ENCODE measurements around the gene OSBPL10.

OSBPL10 gene

GRCh38 chr3:31890742-31891469 is 90.2 kb downstream of the OSBPL10 start:
- Mint-ChIP-seq H3K4me1 (peaks cover 14% of the 10 kb centered on the region), H3K36me3 (ENCODE audit: low read depth) (peaks cover 6% of the 10 kb centered on the region), H3K27me3 (ENCODE audit: low read depth, poor library complexity) (no peaks in the 10 kb centered on the region), H3K4me3 (no peak overlapping the region), H3K9me3 (peaks cover 17% of the 10 kb centered on the region), H3K27ac (no peak overlapping the region)
- no peak for TF ChIP-seq CTCF (IDR thresholded peaks at IDR 0.05)
- no peak for DNase-seq

GRCh38 chr3:31890007-31890406 is 91.1 kb downstream of the OSBPL10 start:
- Mint-ChIP-seq H3K36me3 (ENCODE audit: low read depth) (peaks cover 6% of the 10 kb centered on the region), H3K4me1 (peaks cover 14% of the 10 kb centered on the region), H3K27me3 (ENCODE audit: low read depth, poor library complexity) (no peaks in the 10 kb centered on the region), H3K4me3 (no peak overlapping the region), H3K27ac (no peak overlapping the region), H3K9me3 (peaks cover 17% of the 10 kb centered on the region)
- DNase-seq = no peak
- no peak for TF ChIP-seq CTCF (IDR thresholded peaks at IDR 0.05)

- DNase-seq = no peak
- Mint-ChIP-seq H3K27me3 (ENCODE audit: low read depth, poor library complexity) (no peaks in the 10 kb centered on the region), H3K36me3 (ENCODE audit: low read depth) (peaks cover 6% of the 10 kb centered on the region), H3K4me3 (no peak overlapping the region), H3K9me3 (peaks cover 17% of the 10 kb centered on the region), H3K4me1 (peaks cover 4% of the 10 kb centered on the region), H3K27ac (no peak overlapping the region)
- TF ChIP-seq CTCF (IDR thresholded peaks at IDR 0.05) = no peak
Observed at GRCh38 chr3:31885235-31885634, 95.8 kb downstream of the OSBPL10 start.

- H3K36me3 Mint-ChIP-seq (ENCODE audit: low read depth) = peaks cover 6% of the 10 kb centered on the region
- TF ChIP-seq CTCF (IDR thresholded peaks at IDR 0.05) = no peak
- H3K27ac Mint-ChIP-seq = no peak overlapping the region
- H3K4me3 Mint-ChIP-seq = no peak overlapping the region
- H3K27me3 Mint-ChIP-seq (ENCODE audit: low read depth, poor library complexity) = peaks cover 3% of the 10 kb centered on the region
- no peak for DNase-seq
- peaks cover 14% of the 10 kb centered on the region for H3K9me3 Mint-ChIP-seq
- peaks cover 10% of the 10 kb centered on the region for H3K4me1 Mint-ChIP-seq
Observed at GRCh38 chr3:31884251-31884650, 96.8 kb downstream of the OSBPL10 start.

GRCh38 chr3:31882895-31883294 is 98.2 kb downstream of the OSBPL10 start:
- H3K36me3 Mint-ChIP-seq (ENCODE audit: low read depth) = peaks cover under 1% of the 10 kb centered on the region
- no peak for DNase-seq
- no peak overlapping the region for H3K27ac Mint-ChIP-seq
- no peak overlapping the region for H3K4me3 Mint-ChIP-seq
- peaks cover 21% of the 10 kb centered on the region for H3K4me1 Mint-ChIP-seq
- TF ChIP-seq CTCF (IDR thresholded peaks at IDR 0.05) = no peak
- peaks cover 4% of the 10 kb centered on the region for H3K9me3 Mint-ChIP-seq
- H3K27me3 Mint-ChIP-seq (ENCODE audit: low read depth, poor library complexity) = peaks cover 3% of the 10 kb centered on the region

- no peaks in the 10 kb centered on the region for H3K9me3 Mint-ChIP-seq
- no peaks in the 10 kb centered on the region for H3K36me3 Mint-ChIP-seq (ENCODE audit: low read depth)
- no peak overlapping the region for H3K27ac Mint-ChIP-seq
- H3K4me1 Mint-ChIP-seq = peaks cover 25% of the 10 kb centered on the region
- TF ChIP-seq CTCF (IDR thresholded peaks at IDR 0.05) = no peak
- peaks cover 3% of the 10 kb centered on the region for H3K27me3 Mint-ChIP-seq (ENCODE audit: low read depth, poor library complexity)
- DNase-seq = no peak
- H3K4me3 Mint-ChIP-seq = no peak overlapping the region
Observed at GRCh38 chr3:31882431-31882830, 98.6 kb downstream of the OSBPL10 start.

Data from nephron progenitor cell (in vitro differentiated cells).